ENCODE results near the gene MOV10L1.

The MOV10L1 gene

GRCh38 chr22:50211147-50211546, 121.3 kb downstream of the MOV10L1 start:
- DNase-seq = no peak
- Histone ChIP-seq H3K27ac (ENCODE audit: low read length) (no peak overlapping the region), H2AFZ (ENCODE audit: low read length) (no peak overlapping the region), H3K4me1 (ENCODE audit: low read length) (no peaks in the 10 kb centered on the region), H3K36me3 (replicated peaks; ENCODE audit: insufficient read depth, low read length) (no peaks in the 10 kb centered on the region; the same call in 1 of the 2 replicates), H4K20me1 (ENCODE audit: insufficient read depth, low read length) (no peaks in the 10 kb centered on the region), H3K9ac (ENCODE audit: low read length) (no peak overlapping the region), H3K4me3 (ENCODE audit: low read length) (no peak overlapping the region), H3K27me3 (replicated peaks; ENCODE audit: insufficient read depth, low read length) (no peaks in the 10 kb centered on the region), H3F3A (ENCODE audit: insufficient read depth, low read length) (no peaks in the 10 kb centered on the region), H3K79me2 (ENCODE audit: low read length) (peaks cover 20% of the 10 kb centered on the region), H3K4me2 (ENCODE audit: low read depth, low read length) (no peak overlapping the region), H3K9me2 (replicated peaks; ENCODE audit: insufficient read depth, low read length) (no peaks in the 10 kb centered on the region), H3K9me3 (replicated peaks; ENCODE audit: insufficient read depth, low read length) (no peaks in the 10 kb centered on the region)
- TF ChIP-seq EZH2 (optimal IDR thresholded peaks at IDR 0.05; ENCODE audit: low read depth, low read length) = no peak
- no peak for TF ChIP-seq CTCF (IDR thresholded peaks at IDR 0.05; ENCODE audit: low read length)
- no peak for TF ChIP-seq EZH2phosphoT487 (IDR thresholded peaks at IDR 0.05; ENCODE audit: low read length)

Data from MM.1S (cell line).